Liver (tissue), 9 donors: ENCODE measurements around the gene INHBA. TPM values are rescaled to one million over a fixed set of nuclear protein-coding genes. Genes with fewer than 3 reads are reported as not detected.

Experiments
- DNase-seq: peaks from one replicate; pipeline ENCODE4 v3.0.0-alpha.2; 2017; ENCODE audit warnings: low spot score
- H3K27ac ChIP-seq, 2 donors: one replicate each; pipeline ENCODE4 v1.7.0; 2013; ENCODE audit warnings: inconsistent platforms in 2 of 2, low read length in 2 of 2, control low read depth in 1 of 2, low read depth in 1 of 2, mild to moderate bottlenecking in 1 of 2
- H3K27me3 ChIP-seq, 4 donors: one replicate each; pipeline versions ENCODE4 v1.6.1 to v1.7.0; 2013; ENCODE audit warnings: low read length in 3 of 4, inconsistent platforms in 1 of 4, mild to moderate bottlenecking in 1 of 4, moderate library complexity in 1 of 4; ENCODE audit not compliant: control insufficient read depth in 4 of 4, insufficient read depth in 4 of 4
- H3K36me3 ChIP-seq, 4 donors: one replicate each; pipeline versions ENCODE4 v1.6.1 to v1.7.0; 2013; ENCODE audit warnings: low read length in 3 of 4, mild to moderate bottlenecking in 3 of 4, low read depth in 1 of 4, moderate library complexity in 1 of 4; ENCODE audit not compliant: control insufficient read depth in 4 of 4, insufficient read depth in 3 of 4
- H3K4me1 ChIP-seq, 4 donors: one replicate each; pipeline versions ENCODE4 v1.6.1 to v1.7.0; 2013; ENCODE audit warnings: low read length in 3 of 4, mild to moderate bottlenecking in 3 of 4, moderate library complexity in 1 of 4; ENCODE audit not compliant: control insufficient read depth in 4 of 4, insufficient read depth in 4 of 4
- H3K4me3 ChIP-seq, 3 donors: one replicate each; pipeline versions ENCODE4 v1.6.1 to v1.7.0; 2013; ENCODE audit warnings: low read length in 3 of 3, control low read depth in 1 of 3, low read depth in 1 of 3, mild to moderate bottlenecking in 1 of 3
- H3K9ac ChIP-seq, 2 donors: one replicate each; pipeline ENCODE4 v1.7.0; 2013; ENCODE audit warnings: low read length in 2 of 2, mild to moderate bottlenecking in 2 of 2, moderate library complexity in 2 of 2, control low read depth in 1 of 2, low read depth in 1 of 2
- H3K9me3 ChIP-seq, 4 donors: one replicate each; pipeline versions ENCODE4 v1.6.1 to v1.7.0; 2013; ENCODE audit warnings: low read length in 3 of 4; ENCODE audit not compliant: control insufficient read depth in 4 of 4
- ATF3 ChIP-seq: IDR thresholded peaks from 2 replicates; pipeline ENCODE4 v1.6.1; 2016; ENCODE audit warnings: antibody characterized with exemption
- EGR1 ChIP-seq, 2 donors: IDR thresholded peaks; 2 replicates each; pipeline ENCODE4 v1.6.1; 2016 to 2018; ENCODE audit warnings: antibody characterized with exemption in 2 of 2, low read depth in 2 of 2
- FOXA1 ChIP-seq: IDR thresholded peaks from 2 replicates; pipeline ENCODE4 v1.6.1; 2016; ENCODE audit warnings: antibody characterized with exemption
- FOXA2 ChIP-seq: IDR thresholded peaks from 2 replicates; pipeline ENCODE4 v1.6.1; 2016; ENCODE audit warnings: antibody characterized with exemption
- GABPA ChIP-seq, 2 donors: IDR thresholded peaks in 1 of 2; conservative IDR thresholded peaks in 1 of 2; 2 replicates each; pipeline ENCODE4 v1.6.1; 2016; ENCODE audit warnings: antibody characterized with exemption in 2 of 2, mild to moderate bottlenecking in 1 of 2, moderate library complexity in 1 of 2
- HNF4A ChIP-seq, 2 donors: conservative IDR thresholded peaks; 2 replicates each; pipeline ENCODE4 v1.6.1; 2016; ENCODE audit warnings: antibody characterized with exemption in 2 of 2, mild to moderate bottlenecking in 2 of 2
- JUND ChIP-seq, 2 donors: IDR thresholded peaks; 2 replicates each; pipeline ENCODE4 v1.6.1; 2016; ENCODE audit warnings: antibody characterized with exemption in 2 of 2
- NR2F2 ChIP-seq: IDR thresholded peaks from 2 replicates; pipeline ENCODE4 v1.6.1; 2016; ENCODE audit warnings: antibody characterized with exemption
- RAD21 ChIP-seq, 2 donors: IDR thresholded peaks; 2 replicates each; pipeline ENCODE4 v1.6.1; 2016; ENCODE audit warnings: antibody characterized with exemption in 2 of 2, mild to moderate bottlenecking in 2 of 2
- REST ChIP-seq: IDR thresholded peaks from 2 replicates; pipeline ENCODE4 v1.6.1; 2016; ENCODE audit warnings: antibody characterized with exemption, mild to moderate bottlenecking
- RXRA ChIP-seq, 2 donors: IDR thresholded peaks; 2 replicates each; pipeline ENCODE4 v1.6.1; 2017 to 2018; ENCODE audit warnings: antibody characterized with exemption in 2 of 2, mild to moderate bottlenecking in 1 of 2
- SP1 ChIP-seq: IDR thresholded peaks from 2 replicates; pipeline ENCODE4 v1.6.1; 2018; ENCODE audit warnings: antibody characterized with exemption, mild to moderate bottlenecking
- TAF1 ChIP-seq: conservative IDR thresholded peaks from 2 replicates; pipeline ENCODE4 v1.6.1; 2016; ENCODE audit warnings: antibody characterized with exemption, mild to moderate bottlenecking
- YY1 ChIP-seq: IDR thresholded peaks from 2 replicates; pipeline ENCODE4 v1.6.1; 2016; ENCODE audit warnings: antibody characterized with exemption, mild to moderate bottlenecking
- WGBS: extraction: QIAGEN DNeasy Blood & Tissue Kit; methylation state at CpG from one replicate; pipeline ENCODE4 v1.1.7; 2013; 5-methylcytosine and 5-hydroxymethylcytosine counted together
- polyA plus RNA-seq, 2 donors: library from polyadenylated mRNA; stranded (reverse) in 1 of 2; unstranded in 1 of 2; fragments of 200-250 nt in 1 of 2; fragments of >200 nt in 1 of 2; fragmentation: Nextera tagmentation in 1 of 2; extraction: Ambion mirVana in 1 of 2; gene quantifications; one replicate each; pipeline versions ENCODE4 v1.2.1 to v1.2.3, GENCODE V29; 2013 to 2015
- total RNA-seq, 2 donors: library from RNA; depleted of rRNA; stranded (reverse); fragments of >200 nt; gene quantifications; one replicate each; pipeline ENCODE4 v1.2.3, GENCODE V29; 2014
- TF ChIP-seq, protein P1 (sequence below): IDR thresholded peaks from 2 replicates; pipeline ENCODE4 v1.6.1; 2016; ENCODE audit warnings: antibody characterized with exemption
- TF ChIP-seq, protein P2 (sequence below): IDR thresholded peaks from 2 replicates; pipeline ENCODE4 v1.6.1; 2016; ENCODE audit warnings: antibody characterized with exemption
- donor health status: healthy.
- donor health status: healthy.
- donor health status: healthy.
- donor health status: healthy.
- donor health status: healthy.

Gene INHBA
- total and polyA plus RNA-seq, 4 donors, result 0.23 to 8.9 (median 3.0) TPM

DNA sequence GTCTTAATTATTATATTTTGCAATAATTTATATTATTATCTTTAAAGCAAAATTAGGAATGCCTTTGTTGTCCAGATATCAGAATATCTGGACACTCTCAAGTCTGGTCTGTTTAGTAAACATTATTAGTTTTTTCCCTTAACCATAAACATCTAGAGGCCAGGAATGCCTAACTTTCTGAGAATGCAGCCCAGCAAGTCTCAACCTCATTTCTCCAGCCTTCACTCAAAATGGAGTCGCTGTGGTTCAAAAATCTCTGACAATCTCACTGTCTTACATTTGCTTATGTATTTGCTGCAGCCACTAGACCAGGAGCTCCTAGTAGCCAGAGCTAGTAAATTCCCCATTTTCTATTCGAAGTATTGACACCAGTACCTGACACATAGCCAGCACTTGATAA is 49.7 kb upstream of the INHBA start (continued):
- TF ChIP-seq, protein P1, sequence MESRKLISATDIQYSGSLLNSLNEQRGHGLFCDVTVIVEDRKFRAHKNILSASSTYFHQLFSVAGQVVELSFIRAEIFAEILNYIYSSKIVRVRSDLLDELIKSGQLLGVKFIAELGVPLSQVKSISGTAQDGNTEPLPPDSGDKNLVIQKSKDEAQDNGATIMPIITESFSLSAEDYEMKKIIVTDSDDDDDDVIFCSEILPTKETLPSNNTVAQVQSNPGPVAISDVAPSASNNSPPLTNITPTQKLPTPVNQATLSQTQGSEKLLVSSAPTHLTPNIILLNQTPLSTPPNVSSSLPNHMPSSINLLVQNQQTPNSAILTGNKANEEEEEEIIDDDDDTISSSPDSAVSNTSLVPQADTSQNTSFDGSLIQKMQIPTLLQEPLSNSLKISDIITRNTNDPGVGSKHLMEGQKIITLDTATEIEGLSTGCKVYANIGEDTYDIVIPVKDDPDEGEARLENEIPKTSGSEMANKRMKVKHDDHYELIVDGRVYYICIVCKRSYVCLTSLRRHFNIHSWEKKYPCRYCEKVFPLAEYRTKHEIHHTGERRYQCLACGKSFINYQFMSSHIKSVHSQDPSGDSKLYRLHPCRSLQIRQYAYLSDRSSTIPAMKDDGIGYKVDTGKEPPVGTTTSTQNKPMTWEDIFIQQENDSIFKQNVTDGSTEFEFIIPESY, result no peak
- TF ChIP-seq RAD21 (IDR thresholded peaks at IDR 0.05), result no peak

DNA sequence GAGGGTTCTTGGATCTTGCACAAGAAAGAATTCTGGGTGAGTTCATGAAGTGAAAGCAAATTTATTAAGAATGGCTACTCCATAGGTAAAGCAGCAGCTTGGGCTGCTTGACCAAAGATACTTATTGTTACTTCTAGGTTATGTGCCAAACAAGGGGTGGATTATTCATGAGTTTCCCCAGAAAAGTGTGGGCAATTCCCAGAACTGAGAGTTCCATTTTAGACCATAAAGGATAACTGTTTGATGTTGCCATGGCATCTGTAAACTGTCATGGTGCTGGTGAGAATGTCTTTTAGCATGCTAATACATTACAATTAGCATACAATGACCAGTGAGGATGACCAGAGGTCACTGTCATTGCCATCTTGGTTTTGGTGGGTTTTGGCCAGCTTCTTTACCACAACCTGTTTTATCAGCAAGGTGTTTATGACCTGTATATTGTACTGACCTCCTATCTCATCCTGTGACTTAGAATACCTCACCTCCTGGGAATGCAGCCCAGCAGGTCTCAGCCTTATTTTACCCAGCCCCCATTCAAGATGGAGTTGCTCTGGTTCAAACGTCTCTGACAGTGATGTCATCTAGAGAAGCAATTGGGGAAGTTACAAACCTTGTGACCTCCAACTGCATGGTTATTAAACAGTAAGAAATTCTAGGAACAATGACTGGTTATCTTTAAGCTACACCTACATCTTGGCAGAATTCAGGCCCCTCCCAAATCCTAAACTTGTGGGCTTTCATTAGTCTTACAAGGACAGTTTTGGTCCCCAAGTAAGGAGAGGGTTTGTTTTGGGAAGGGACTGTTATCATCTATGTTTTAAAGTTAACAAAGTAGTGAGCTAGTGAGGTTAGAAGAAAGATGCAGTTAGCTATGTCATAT is 48.0 kb upstream of the INHBA start:
- WGBS, result 40% methylated on average over 1 of the region's 1 CpG
- Histone ChIP-seq H3K9me3 (no peaks in the 10 kb centered on the region), H3K27ac (no peak overlapping the region), H3K4me3 (no peak overlapping the region), H3K4me1 (no peaks in the 10 kb centered on the region), H3K36me3 (no peaks in the 10 kb centered on the region), H3K9ac (no peak overlapping the region), H3K27me3 (no peaks in the 10 kb centered on the region)
- DNase-seq, result no peak
- TF ChIP-seq NR2F2, result no peak
- no peak for TF ChIP-seq SP1
- TF ChIP-seq, protein P1, result no peak
- no peak for TF ChIP-seq HNF4A (conservative IDR thresholded peaks at IDR 0.05)
- TF ChIP-seq REST, result no peak
- TF ChIP-seq RXRA (IDR thresholded peaks at IDR 0.05), result no peak
- TF ChIP-seq GABPA (IDR thresholded peaks at IDR 0.05 in 1 of 2, conservative IDR thresholded peaks at IDR 0.05 in 1 of 2), result no peak
- TF ChIP-seq RAD21 (IDR thresholded peaks at IDR 0.05), result no peak
- no peak for TF ChIP-seq TAF1
- TF ChIP-seq JUND (IDR thresholded peaks at IDR 0.05), result no peak
- no peak for TF ChIP-seq EGR1 (IDR thresholded peaks at IDR 0.05; ENCODE audit: low read depth in 2 of 2)
- TF ChIP-seq, protein P2, sequence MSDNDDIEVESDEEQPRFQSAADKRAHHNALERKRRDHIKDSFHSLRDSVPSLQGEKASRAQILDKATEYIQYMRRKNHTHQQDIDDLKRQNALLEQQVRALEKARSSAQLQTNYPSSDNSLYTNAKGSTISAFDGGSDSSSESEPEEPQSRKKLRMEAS, result no peak
- TF ChIP-seq FOXA1, result no peak
- no peak for TF ChIP-seq ATF3
- TF ChIP-seq YY1, result no peak
- TF ChIP-seq FOXA2, result no peak
